ENCODE data around the gene ATAD1. TPM values are rescaled to one million over a fixed set of nuclear protein-coding genes. Genes with fewer than 3 reads are reported as not detected.
A peak's percentile ranks its signal among the peaks of the same experiment; 100 is the strongest.

The ATAD1 gene
- total and polyA plus RNA-seq, 10 of the 15 experiments (the other 5 are each of a cell fraction or from before 2014, with no cell fraction given): 24.7 to 59.3 (median 41.1) TPM

- TF ChIP-seq RFX5 (IDR thresholded peaks at IDR 0.05; ENCODE audit: low read depth, low read length) (peak; percentile 73), POLR2AphosphoS5 (IDR thresholded peaks at IDR 0.05; ENCODE audit: low read length) (peak; percentile 91), SMARCA5 (IDR thresholded peaks at IDR 0.05) (peak; percentile 68; the same call in 1 of the 2 replicates), BMI1 (IDR thresholded peaks at IDR 0.05; ENCODE audit: borderline replicate concordance) (no peak), BCL11A (IDR thresholded peaks at IDR 0.05; ENCODE audit: low read depth, low read length) (peak; percentile 59; the same call in 1 of the 2 replicates), E2F8 (IDR thresholded peaks at IDR 0.05; ENCODE audit: low read depth, partially characterized antibody) (peak; percentile 15), YBX1 (IDR thresholded peaks at IDR 0.05) (no peak), EGR1 (IDR thresholded peaks at IDR 0.05; ENCODE audit: borderline replicate concordance in 1 of 2, low read depth in 2 of 2, low read length in 2 of 2) (peak; percentile 28 to 87), ZBTB11 (CRISPR knock-in tag; IDR thresholded peaks at IDR 0.05) (peak; percentile 45; the same call in 1 of the 2 replicates), POLR2A (IDR thresholded peaks at IDR 0.05; ENCODE audit: low read depth, low read length) (peak; percentile 87), RB1 (IDR thresholded peaks at IDR 0.05; ENCODE audit: borderline replicate concordance) (peak; percentile 95; the same call in 1 of the 2 replicates), PKNOX1 (IDR thresholded peaks at IDR 0.05) (no peak; the same call in none of the 2 replicates), CBFB (IDR thresholded peaks at IDR 0.05; ENCODE audit: low read depth) (peak; percentile 90), ZNF687 (IDR thresholded peaks at IDR 0.05) (peak; percentile 51; the same call in 1 of the 2 replicates), MLLT1 (IDR thresholded peaks at IDR 0.05) (peak; percentile 70)
These were observed 44.1 kb upstream of the ATAD1 start (continued) for GRCh38 chr10:87861953-87862678.

Data from GM12878 (cell line).